Measurements from ENCODE around the gene LRRC75A.
"Not testable (repeated sequence)": the region's sequence is repeated elsewhere in the genome, so short reads cannot be mapped to it uniquely, and the experiment has no call there.

LRRC75A gene

GRCh38 chr17:16428098-16428882 is 63.7 kb downstream of the LRRC75A start:
- DNase-seq, result peak in 2 of 5 experiments; percentile 34 to 50

- no peak for DNase-seq
Measured at GRCh38 chr17:16427020-16427419, 65.0 kb downstream of the LRRC75A start.

GRCh38 chr17:16425698-16426659 is 66.0 kb downstream of the LRRC75A start:
- DNase-seq, result no peak

GRCh38 chr17:16425202-16425601 is 66.8 kb downstream of the LRRC75A start:
- DNase-seq, result no peak

- no peak for DNase-seq
Measured at GRCh38 chr17:16423226-16423872, 68.6 kb downstream of the LRRC75A start.

GRCh38 chr17:16422416-16422815 is 69.6 kb downstream of the LRRC75A start:
- DNase-seq, result no peak

- DNase-seq, result peak in 4 of 5 experiments; percentile 23 to 66 (median 39)
Measured at GRCh38 chr17:16419929-16420271, 72.1 kb downstream of the LRRC75A start.

GRCh38 chr17:16419074-16419928 is 72.7 kb downstream of the LRRC75A start:
- peak in 4 of 5 experiments; percentile 11 to 81 (median 30) for DNase-seq

GRCh38 chr17:16418685-16419068 is 73.3 kb downstream of the LRRC75A start:
- DNase-seq, result peak in 1 of 5 experiments; percentile 24

- DNase-seq, result no peak
Measured at GRCh38 chr17:16417896-16418684, 73.9 kb downstream of the LRRC75A start.

- no peak for DNase-seq
Measured at GRCh38 chr17:16417399-16417798, 74.6 kb downstream of the LRRC75A start.

- DNase-seq, result peak in 4 of 5 experiments; percentile 14 to 77 (median 32)
Measured at GRCh38 chr17:16415031-16415924, 76.7 kb downstream of the LRRC75A start, which contains the start of gene TRPV2. TRPV2 (plus strand) TSS chr17:16415571; CDS start chr17:16417669, 2,098 bp downstream.

- no peak for DNase-seq
Measured at GRCh38 chr17:16407911-16408588, 83.9 kb downstream of the LRRC75A start.

- DNase-seq, result no peak
Measured at GRCh38 chr17:16406742-16407674, 85.0 kb downstream of the LRRC75A start.

GRCh38 chr17:16403847-16404246 is 88.1 kb downstream of the LRRC75A start:
- DNase-seq, result not testable (repeated sequence)

- DNase-seq, result peak in 1 of 5 experiments; percentile 90
Measured at GRCh38 chr17:16398270-16399267, 93.4 kb downstream of the LRRC75A start.

- not testable (repeated sequence) for DNase-seq
Measured at GRCh38 chr17:16396693-16397092, 95.3 kb downstream of the LRRC75A start.

Measured in T-helper 2 cell (primary cell).